HPDE6-E6E7 (cell line): ENCODE measurements around the gene TMTC2.

Experiments used
- DNase-seq: peaks from one replicate; pipeline ENCODE4 v3.0.0; 2011; ENCODE audit warnings: missing footprints; ENCODE audit errors: extremely low spot score

TMTC2 gene

GRCh38 chr12:83136411-83136810, 449.7 kb downstream of the TMTC2 start:
- no peak for DNase-seq

- no peak for DNase-seq
These were observed 453.4 kb downstream of the TMTC2 start for GRCh38 chr12:83140135-83140534.

- DNase-seq = no peak
These were observed 454.8 kb downstream of the TMTC2 start for GRCh38 chr12:83141460-83141994.

GRCh38 chr12:83142914-83143313, 456.2 kb downstream of the TMTC2 start:
- no peak for DNase-seq

GRCh38 chr12:83143950-83144349, 457.2 kb downstream of the TMTC2 start:
- DNase-seq = no peak

- DNase-seq = no peak
These were observed 458.7 kb downstream of the TMTC2 start for GRCh38 chr12:83145325-83145840.

- DNase-seq = no peak
These were observed 460.6 kb downstream of the TMTC2 start for GRCh38 chr12:83147341-83147740.

GRCh38 chr12:83149987-83150386, 463.3 kb downstream of the TMTC2 start:
- DNase-seq = no peak

- no peak for DNase-seq
These were observed 463.9 kb downstream of the TMTC2 start for GRCh38 chr12:83150465-83151189.

GRCh38 chr12:83153177-83153576, 466.5 kb downstream of the TMTC2 start:
- no peak for DNase-seq

GRCh38 chr12:83156815-83157214, 470.1 kb downstream of the TMTC2 start:
- peak; percentile 2 for DNase-seq

GRCh38 chr12:83157604-83158003, 470.9 kb downstream of the TMTC2 start:
- DNase-seq = no peak

GRCh38 chr12:83158613-83159207, 472.0 kb downstream of the TMTC2 start:
- no peak for DNase-seq

GRCh38 chr12:83161456-83161855, 474.8 kb downstream of the TMTC2 start:
- no peak for DNase-seq

GRCh38 chr12:83168751-83169150, 482.0 kb downstream of the TMTC2 start:
- DNase-seq = no peak

- DNase-seq = no peak
These were observed 485.7 kb downstream of the TMTC2 start for GRCh38 chr12:83172441-83172840.

GRCh38 chr12:83172866-83173649, 486.4 kb downstream of the TMTC2 start:
- DNase-seq = no peak

- no peak for DNase-seq
These were observed 493.3 kb downstream of the TMTC2 start for GRCh38 chr12:83179999-83180398.

GRCh38 chr12:83181074-83181473, 494.4 kb downstream of the TMTC2 start:
- no peak for DNase-seq

GRCh38 chr12:83183132-83183531, 496.4 kb downstream of the TMTC2 start:
- no peak for DNase-seq
